ENCODE measurements around the gene CDCA7L.
"Not testable (repeated sequence)": the region's sequence is repeated elsewhere in the genome, so short reads cannot be mapped to it uniquely, and the experiment has no call there.

CDCA7L gene

GRCh38 chr7:21891291-21891690 is 54.4 kb downstream of the CDCA7L start:
- Mint-ChIP-seq H3K36me3 (ENCODE audit: low read depth) (peaks cover 10% of the 10 kb centered on the region), H3K4me3 (no peak overlapping the region), H3K27me3 (ENCODE audit: low read depth, poor library complexity) (peaks cover 9% of the 10 kb centered on the region), H3K27ac (peak overlapping the region; percentile 66), H3K4me1 (peaks cover 24% of the 10 kb centered on the region), H3K9me3 (no peaks in the 10 kb centered on the region)
- DNase-seq: no peak
- TF ChIP-seq CTCF (IDR thresholded peaks at IDR 0.05): no peak

GRCh38 chr7:21887779-21888178 is 57.9 kb downstream of the CDCA7L start:
- no peak overlapping the region for H3K27ac Mint-ChIP-seq
- no peak for TF ChIP-seq CTCF (IDR thresholded peaks at IDR 0.05)
- peaks cover 13% of the 10 kb centered on the region for H3K27me3 Mint-ChIP-seq (ENCODE audit: low read depth, poor library complexity)

GRCh38 chr7:21887353-21887752 is 58.3 kb downstream of the CDCA7L start:
- TF ChIP-seq CTCF (IDR thresholded peaks at IDR 0.05): no peak
- H3K27ac Mint-ChIP-seq: no peak overlapping the region
- peaks cover 26% of the 10 kb centered on the region for H3K4me1 Mint-ChIP-seq
- DNase-seq: no peak
- H3K4me3 Mint-ChIP-seq: no peak overlapping the region
- H3K36me3 Mint-ChIP-seq (ENCODE audit: low read depth): no peaks in the 10 kb centered on the region
- peaks cover 10% of the 10 kb centered on the region for H3K27me3 Mint-ChIP-seq (ENCODE audit: low read depth, poor library complexity)
- H3K9me3 Mint-ChIP-seq: no peaks in the 10 kb centered on the region

More at GRCh38 chr7:21887779-21888178, 57.9 kb downstream of the CDCA7L start:
- no peaks in the 10 kb centered on the region for H3K36me3 Mint-ChIP-seq (ENCODE audit: low read depth)
- no peaks in the 10 kb centered on the region for H3K9me3 Mint-ChIP-seq
- H3K4me3 Mint-ChIP-seq: no peak overlapping the region
- peaks cover 26% of the 10 kb centered on the region for H3K4me1 Mint-ChIP-seq
- DNase-seq: no peak

- no peak for TF ChIP-seq CTCF (IDR thresholded peaks at IDR 0.05)
- Mint-ChIP-seq H3K9me3 (no peaks in the 10 kb centered on the region), H3K4me1 (peaks cover 20% of the 10 kb centered on the region), H3K4me3 (no peak overlapping the region), H3K27ac (no peak overlapping the region), H3K36me3 (ENCODE audit: low read depth) (no peaks in the 10 kb centered on the region), H3K27me3 (ENCODE audit: low read depth, poor library complexity) (peaks cover 5% of the 10 kb centered on the region)
- peak; percentile 16 for DNase-seq
Observed at GRCh38 chr7:21886396-21886795, 59.3 kb downstream of the CDCA7L start.

- Mint-ChIP-seq H3K27me3 (ENCODE audit: low read depth, poor library complexity) (peaks cover 5% of the 10 kb centered on the region), H3K4me1 (peaks cover 13% of the 10 kb centered on the region), H3K9me3 (no peaks in the 10 kb centered on the region), H3K27ac (no peak overlapping the region), H3K36me3 (ENCODE audit: low read depth) (no peaks in the 10 kb centered on the region), H3K4me3 (no peak overlapping the region)
- no peak for DNase-seq
- TF ChIP-seq CTCF (IDR thresholded peaks at IDR 0.05): no peak
Observed at GRCh38 chr7:21884496-21884895, 61.2 kb downstream of the CDCA7L start.

- H3K9me3 Mint-ChIP-seq; H3K4me3 Mint-ChIP-seq; DNase-seq; H3K36me3 Mint-ChIP-seq (ENCODE audit: low read depth); H3K27me3 Mint-ChIP-seq (ENCODE audit: low read depth, poor library complexity); H3K27ac Mint-ChIP-seq: not testable (repeated sequence)
- peaks cover 13% of the 10 kb centered on the region for H3K4me1 Mint-ChIP-seq
Observed at GRCh38 chr7:21883501-21883900, 62.2 kb downstream of the CDCA7L start.
